C4-2B (cell line): ENCODE data around the gene GLI3.

Experiments used
- H3K27ac ChIP-seq: fragments of 450-650 bp; 2 replicates; pipeline ENCODE4 v1.5.1; 2017
- CTCF ChIP-seq: fragments of 450-650 bp; conservative IDR thresholded peaks from 2 replicates; pipeline ENCODE4 v1.5.1; 2017; ENCODE audit warnings: mild to moderate bottlenecking
- ZFX ChIP-seq: fragments of 450-650 bp; IDR thresholded peaks from 2 replicates; pipeline ENCODE4 v1.6.1; 2017

GLI3 gene

GRCh38 chr7:41918597-41918996, 318.4 kb downstream of the GLI3 start:
- no peak overlapping the region for H3K27ac ChIP-seq

GRCh38 chr7:41916450-41916927, 320.5 kb downstream of the GLI3 start:
- no peak overlapping the region for H3K27ac ChIP-seq
- TF ChIP-seq ZFX (no peak), CTCF (no peak)

More at GRCh38 chr7:41918597-41918996, 318.4 kb downstream of the GLI3 start:
- no peak for TF ChIP-seq CTCF
- no peak for TF ChIP-seq ZFX

GRCh38 chr7:41915871-41916270, 321.1 kb downstream of the GLI3 start:
- no peak overlapping the region for H3K27ac ChIP-seq
- no peak for TF ChIP-seq ZFX
- TF ChIP-seq CTCF = no peak

GRCh38 chr7:41912851-41913567, 324.0 kb downstream of the GLI3 start:
- no peak for TF ChIP-seq ZFX
- no peak for TF ChIP-seq CTCF
- H3K27ac ChIP-seq = no peak overlapping the region

GRCh38 chr7:41912426-41912825, 324.6 kb downstream of the GLI3 start:
- H3K27ac ChIP-seq = no peak overlapping the region
- TF ChIP-seq CTCF = no peak
- TF ChIP-seq ZFX = no peak

- TF ChIP-seq CTCF = no peak
- TF ChIP-seq ZFX = no peak
- H3K27ac ChIP-seq = no peak overlapping the region
These were observed 325.2 kb downstream of the GLI3 start for GRCh38 chr7:41911792-41912191.
